HL-60/S4 (cell line): ENCODE measurements around the gene POU5F1.

Source experiments
- in situ Hi-C: fragments of 300-500 bp; cut with MboI; formaldehyde crosslinking; loops from 2 replicates; pipeline ENCODE4 v1.14.3; 2022; ENCODE audit warnings: low sequenced_read_pairs

POU5F1 gene

DNA sequence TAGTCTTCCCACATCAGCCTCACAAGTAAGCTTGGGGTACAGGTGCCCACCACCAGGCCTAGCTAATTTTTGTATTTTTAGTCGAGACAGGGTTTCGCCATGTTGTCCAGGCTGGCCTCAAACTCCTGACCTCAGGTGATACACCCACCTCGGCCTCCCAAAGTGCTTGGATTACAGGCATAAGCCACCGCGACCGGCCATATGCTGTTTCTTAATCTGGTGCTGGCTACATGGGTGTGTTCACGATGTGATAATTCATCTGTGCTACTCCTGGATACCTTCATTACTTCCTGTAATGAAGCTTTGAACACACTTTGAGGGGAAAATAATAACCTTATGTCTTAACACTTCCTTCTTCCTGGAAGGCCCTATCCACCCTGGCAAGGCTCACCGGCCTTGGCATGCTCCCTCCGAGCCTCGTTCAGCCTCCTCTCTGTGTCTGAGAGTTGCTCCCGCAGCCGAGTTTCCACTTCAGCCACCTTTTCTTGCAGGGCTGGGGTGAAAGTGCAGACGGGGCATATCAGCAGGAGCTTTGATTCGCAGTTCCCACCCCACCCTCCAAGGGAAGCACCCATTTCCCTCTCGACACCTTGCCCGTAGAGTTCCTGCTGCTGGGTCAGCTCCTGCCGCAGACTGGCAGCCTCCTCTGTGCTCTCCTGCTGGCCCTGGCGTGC, 26.0 kb downstream of the POU5F1 start:
- in situ Hi-C loops = no loop called here

DNA sequence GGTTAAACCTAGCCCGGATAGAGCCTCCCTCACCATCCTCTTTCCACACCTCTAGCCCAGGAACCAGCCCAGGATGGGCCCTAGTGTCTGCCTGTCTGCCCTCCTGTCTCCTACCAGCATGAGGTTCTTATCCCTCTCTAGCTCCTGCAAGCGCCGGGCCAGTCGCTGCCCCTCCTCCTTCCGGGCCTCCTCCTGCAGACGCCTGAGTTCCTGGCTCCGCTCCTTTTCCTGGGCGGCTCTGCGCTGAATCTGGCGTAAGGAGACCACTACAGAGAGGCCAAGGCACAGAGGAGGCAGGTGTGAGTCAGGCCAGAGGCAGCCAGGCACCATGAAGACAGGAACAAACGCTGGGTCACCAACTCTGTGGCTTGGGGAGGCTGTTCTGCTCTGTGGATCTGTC, 27.3 kb downstream of the POU5F1 start:
- in situ Hi-C loops = no loop called here

DNA sequence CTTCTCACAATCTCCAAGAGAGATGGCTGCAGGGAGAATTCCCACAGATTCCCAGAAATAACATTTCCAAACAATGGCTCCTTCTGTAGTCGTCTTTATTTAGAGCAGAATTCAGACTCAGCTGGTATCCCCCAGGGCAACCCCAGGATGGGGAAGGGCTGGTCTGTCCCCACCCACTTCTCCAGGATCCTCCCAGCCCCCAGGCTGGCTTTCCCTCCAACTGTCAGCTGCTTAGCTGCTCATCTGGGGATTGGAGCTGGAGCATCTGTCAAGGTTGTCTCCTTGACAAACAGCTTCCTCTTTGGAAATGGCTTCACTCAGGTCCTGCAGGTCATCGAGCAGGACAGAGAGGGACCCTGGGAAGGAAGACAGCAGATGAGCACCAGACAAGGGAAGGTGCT, 28.1 kb downstream of the POU5F1 start:
- in situ Hi-C loops = no loop called here

DNA sequence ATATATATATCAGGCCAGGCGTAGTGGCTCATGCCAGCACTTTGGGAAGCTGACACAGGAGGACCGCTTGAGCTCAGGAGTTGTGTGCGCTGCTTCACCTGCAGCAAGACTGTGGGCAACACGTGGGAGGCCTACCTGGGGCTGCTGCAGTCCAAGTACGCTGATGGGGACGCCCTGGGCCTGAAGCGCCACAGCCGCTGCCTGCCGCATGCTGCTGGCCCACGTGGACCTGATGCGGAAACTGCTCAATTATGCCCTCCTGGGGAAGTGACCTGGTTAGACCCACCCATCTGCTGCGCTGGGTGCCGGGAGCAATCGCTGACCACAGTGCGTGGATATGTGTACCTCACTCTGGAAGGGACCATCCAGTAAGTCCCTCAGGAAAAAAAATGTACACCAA, 29.8 kb downstream of the POU5F1 start:
- in situ Hi-C loops = no loop called here

DNA sequence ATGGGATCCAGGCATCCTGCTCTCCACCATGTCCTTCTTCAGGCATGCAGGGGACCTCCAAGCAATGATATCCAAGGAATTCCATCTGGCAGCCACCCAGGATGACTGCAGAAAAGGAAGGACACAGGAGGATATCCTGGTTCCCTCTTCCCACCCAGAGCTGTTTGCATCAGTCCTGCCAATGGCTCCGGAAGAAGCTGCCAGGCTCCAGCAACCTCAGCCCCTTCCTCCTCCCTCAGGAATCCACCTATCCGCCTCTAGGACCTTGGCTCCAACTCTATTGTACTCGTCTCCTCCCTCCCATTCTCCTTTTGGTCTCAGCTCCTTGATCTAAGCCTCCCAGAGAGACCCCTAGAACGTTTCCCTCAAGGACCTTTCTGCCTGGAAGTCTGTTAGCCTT, 30.9 kb downstream of the POU5F1 start:
- in situ Hi-C loops = loop anchor here (5.0 to 10.0 kb wide), 2 partner anchors 48 to 225 kb away; no protein-coding TSS in a partner anchor

DNA sequence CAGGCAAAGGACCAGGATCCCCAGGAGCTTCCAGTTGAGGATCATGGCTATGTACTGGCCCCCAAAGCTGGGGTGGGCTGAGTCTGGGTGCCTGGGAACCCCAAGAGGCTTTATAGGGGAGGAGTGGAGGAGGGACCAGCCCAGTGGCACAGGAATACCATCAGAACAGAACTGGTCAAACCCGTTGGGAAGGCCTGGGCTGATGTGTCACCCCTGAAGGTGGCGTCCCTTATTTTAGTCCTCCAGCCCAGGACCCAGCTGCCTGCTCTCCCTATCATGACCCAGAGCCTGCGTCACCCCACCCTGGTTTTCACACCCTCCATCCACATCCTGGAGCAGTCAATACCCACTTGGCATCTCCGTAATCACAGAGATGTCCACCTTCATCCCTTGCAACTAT, 31.5 kb downstream of the POU5F1 start, which contains the start of gene PSORS1C2:
Gene PSORS1C2, minus strand, starts transcription at position 85 of the 400 bp plus-strand sequence. Its CDS starts 40 bp downstream, at position 45.
- in situ Hi-C loops = loop anchor here (5.0 to 10.0 kb wide), 2 partner anchors 48 to 226 kb away; no protein-coding TSS in a partner anchor

DNA sequence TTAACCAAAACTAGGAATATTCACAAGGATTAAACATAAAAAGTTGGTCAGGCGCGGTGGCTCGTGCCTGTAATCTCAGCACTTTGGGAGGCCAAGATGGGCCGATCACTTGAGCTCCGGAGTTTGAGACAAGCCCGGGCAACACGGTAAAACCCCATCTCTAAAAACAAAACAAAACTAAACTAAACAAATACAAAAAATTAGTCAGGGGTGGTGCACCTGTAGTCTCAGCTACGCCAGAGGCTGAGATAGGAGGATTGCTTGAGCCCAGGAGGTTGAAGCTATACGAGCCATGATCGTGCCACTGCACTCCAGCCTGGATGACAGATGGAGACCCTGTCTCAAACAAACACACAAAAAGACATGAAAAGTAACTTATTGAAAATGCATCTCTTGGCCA, 34.8 kb downstream of the POU5F1 start:
- in situ Hi-C loops = loop anchor here (5.0 to 10.0 kb wide), 2 partner anchors 52 to 229 kb away; no protein-coding TSS in a partner anchor

GRCh38 chr6:31132806-31133205, 37.7 kb downstream of the POU5F1 start:
- in situ Hi-C loops = loop anchor here (10.0 kb wide), 1 partner anchor 232 kb away; no protein-coding TSS in a partner anchor

GRCh38 chr6:31131595-31131994, 38.9 kb downstream of the POU5F1 start:
- in situ Hi-C loops = loop anchor here (10.0 kb wide), 1 partner anchor 233 kb away; no protein-coding TSS in a partner anchor

- in situ Hi-C loops = loop anchor here (10.0 kb wide), 1 partner anchor 234 kb away; no protein-coding TSS in a partner anchor
Measured at GRCh38 chr6:31130751-31131150, 39.7 kb downstream of the POU5F1 start.

- in situ Hi-C loops = no loop called here
Measured at GRCh38 chr6:31129130-31129529, 41.4 kb downstream of the POU5F1 start.

GRCh38 chr6:31128093-31128676, 42.3 kb downstream of the POU5F1 start:
- in situ Hi-C loops = no loop called here

DNA sequence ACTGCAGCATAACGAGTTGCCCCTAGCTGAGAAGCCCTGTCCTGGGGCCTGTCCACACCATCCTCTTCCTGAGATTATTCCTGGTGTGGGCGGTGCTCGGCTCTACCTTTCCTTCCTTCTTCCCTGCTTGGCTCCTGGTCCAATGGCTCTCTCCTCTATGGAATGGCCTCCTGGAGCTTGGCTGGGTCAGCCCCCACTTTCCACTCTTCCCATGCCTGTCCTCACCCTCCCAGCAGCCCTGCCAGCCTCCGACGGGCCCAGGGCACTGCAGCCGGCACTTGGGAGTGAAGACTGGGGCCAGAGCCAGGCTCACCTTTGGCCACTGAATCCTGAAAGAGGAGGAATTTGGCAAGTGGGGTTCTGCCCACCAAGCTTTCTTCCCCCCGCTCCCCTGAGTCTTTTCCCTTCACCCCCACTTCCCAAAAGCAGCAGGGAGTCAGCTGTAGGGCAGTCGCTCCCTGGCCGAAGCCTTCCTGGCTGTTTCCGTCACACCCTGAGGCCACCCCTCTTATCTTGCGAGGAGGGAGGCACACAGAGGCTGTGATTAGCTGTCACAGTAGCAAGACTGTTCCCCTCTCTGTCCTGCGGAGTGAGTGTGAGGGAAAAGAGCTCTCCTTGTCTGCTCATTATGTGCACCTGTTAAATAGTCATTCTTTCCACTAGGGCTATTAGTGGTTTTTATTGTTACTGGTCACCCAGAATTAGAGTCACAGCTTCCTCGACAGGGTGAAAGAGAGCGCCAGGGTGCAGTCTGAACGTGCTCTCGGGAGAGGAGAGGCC, 43.9 kb downstream of the POU5F1 start:
- in situ Hi-C loops = no loop called here

DNA sequence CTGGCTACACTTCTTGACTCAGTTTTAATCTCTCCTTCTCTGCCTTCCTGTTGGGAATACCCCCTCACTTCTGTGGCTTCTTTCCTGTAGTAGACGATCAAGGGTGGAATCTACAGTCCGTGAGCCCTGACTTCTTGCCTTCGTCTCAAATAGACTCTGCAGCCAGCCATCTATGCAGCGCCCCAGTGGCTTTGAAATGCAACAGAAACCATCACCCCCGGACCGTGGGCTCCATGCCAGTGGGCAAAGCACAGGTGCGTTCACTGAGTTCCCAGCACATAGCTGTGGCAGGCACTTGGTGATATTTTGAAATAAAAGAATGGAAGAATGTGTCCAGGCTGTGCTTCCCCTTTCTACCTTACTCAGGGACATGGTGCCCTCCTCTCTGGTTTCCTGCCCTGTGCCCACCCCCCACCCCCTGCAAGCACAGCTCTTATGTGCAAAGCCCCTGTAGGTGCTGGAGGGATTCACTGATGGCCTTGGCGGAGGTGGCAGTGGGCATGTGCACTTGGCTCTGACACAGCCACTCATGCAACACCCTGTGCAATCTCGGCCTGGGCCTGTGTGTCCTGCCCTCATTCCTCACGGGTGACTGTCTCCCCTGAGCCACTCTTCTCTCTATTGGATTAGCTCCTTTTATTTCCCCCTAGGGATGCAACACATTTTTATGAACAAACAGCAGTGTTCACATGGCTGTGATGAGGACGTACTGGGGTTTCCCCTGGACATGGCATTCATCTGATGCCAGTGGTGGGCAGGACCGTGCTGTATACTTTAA, 44.7 kb downstream of the POU5F1 start:
- in situ Hi-C loops = no loop called here

GRCh38 chr6:31125162-31125561, 45.3 kb downstream of the POU5F1 start:
- in situ Hi-C loops = no loop called here

DNA sequence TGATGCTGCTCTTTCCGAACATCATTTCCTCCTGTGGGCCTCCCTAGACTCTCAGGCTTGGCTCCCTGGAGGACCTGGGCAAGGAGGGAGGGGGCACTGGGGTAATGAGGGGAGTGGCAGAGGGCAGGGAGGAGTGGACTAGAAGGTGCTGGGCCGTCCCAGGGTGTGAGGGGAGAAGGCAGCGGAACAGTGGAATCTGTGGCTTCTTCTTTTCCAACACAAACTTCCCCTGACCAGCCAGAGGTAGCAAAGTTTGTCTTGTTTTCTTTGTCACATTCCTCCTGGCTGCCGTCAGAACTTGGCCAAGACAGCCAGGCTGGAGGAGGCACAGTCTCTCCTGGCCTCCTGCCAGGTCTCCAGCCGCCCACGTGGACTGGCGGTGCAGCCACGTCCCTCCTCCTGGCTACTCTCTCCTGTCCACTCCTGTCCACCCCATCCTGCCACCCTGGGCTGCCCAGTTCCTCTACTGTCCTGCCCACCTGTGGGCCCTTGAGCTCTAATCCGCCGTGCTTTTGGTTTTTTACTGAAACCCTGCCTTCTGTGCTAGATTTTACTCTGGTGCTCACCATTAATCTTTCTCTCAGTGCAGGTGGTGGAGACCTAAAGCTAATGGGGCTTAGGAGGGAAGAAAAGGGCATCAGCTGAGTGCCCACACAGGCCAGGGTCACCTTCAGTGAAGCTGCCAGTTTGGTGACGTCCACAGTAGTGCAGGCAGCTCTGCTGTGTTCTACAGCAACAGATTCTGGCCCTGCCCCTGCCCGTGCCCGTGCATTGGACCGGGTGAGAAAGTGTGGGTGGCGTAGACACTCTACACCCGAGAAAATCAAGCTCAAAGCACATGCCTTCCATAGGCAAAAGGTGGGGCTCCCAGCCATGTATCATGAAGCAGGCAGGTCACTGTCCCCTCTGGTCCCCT, 47.4 kb downstream of the POU5F1 start:
- in situ Hi-C loops = no loop called here

GRCh38 chr6:31121131-31121790, 49.2 kb downstream of the POU5F1 start:
- in situ Hi-C loops = no loop called here

- in situ Hi-C loops = no loop called here
Measured at GRCh38 chr6:31120151-31120915, 50.1 kb downstream of the POU5F1 start, which contains the start of gene CDSN. CDSN (minus strand) TSS chr6:31120446; CDS start chr6:31120419, 27 bp downstream.
